DOHH2 (cell line): ENCODE data around the gene KCNC1.

Experiments
- H3F3A ChIP-seq: fragments of 200-600 bp; sonication (generic), shearing (Covaris generic); 2 replicates; pipeline ENCODE4 v1.6.0; 2016; ENCODE audit warnings: antibody characterized with exemption, mild to moderate bottlenecking; ENCODE audit not compliant: control insufficient read depth, insufficient read depth
- H3K27ac ChIP-seq: fragments of 200-600 bp; sonication (generic); 2 replicates; pipeline ENCODE4 v1.5.1; 2014; ENCODE audit warnings: low read depth, mild to moderate bottlenecking, low read length, moderate library complexity
- H3K27me3 ChIP-seq: fragments of 200-600 bp; sonication (generic); 2 replicates; pipeline ENCODE4 v1.6.1; 2014; ENCODE audit warnings: mild to moderate bottlenecking, low read length, mixed read lengths; ENCODE audit not compliant: control insufficient read depth
- H3K36me3 ChIP-seq: fragments of 200-600 bp; sonication (generic); 2 replicates; pipeline ENCODE4 v1.6.1; 2014; ENCODE audit warnings: mild to moderate bottlenecking, low read length, moderate library complexity, mixed read lengths; ENCODE audit not compliant: control insufficient read depth
- H3K4me1 ChIP-seq: fragments of 200-600 bp; sonication (generic); 2 replicates; pipeline ENCODE4 v1.6.1; 2014; ENCODE audit warnings: mild to moderate bottlenecking, low read length, mixed read lengths; ENCODE audit not compliant: control insufficient read depth
- H3K4me2 ChIP-seq: fragments of 200-600 bp; sonication (generic); 2 replicates; pipeline ENCODE4 v1.6.0; 2014; ENCODE audit warnings: mild to moderate bottlenecking, low read length, moderate library complexity
- H3K4me3 ChIP-seq: fragments of 200-600 bp; sonication (generic); 2 replicates; pipeline ENCODE4 v1.5.1; 2014; ENCODE audit warnings: mild to moderate bottlenecking, low read length, mixed read lengths
- H3K79me2 ChIP-seq: fragments of 200-600 bp; sonication (generic); 2 replicates; pipeline ENCODE4 v1.6.1; 2014; ENCODE audit warnings: mild to moderate bottlenecking, low read length, mixed read lengths; ENCODE audit not compliant: control insufficient read depth
- H3K9me2 ChIP-seq: fragments of 200-600 bp; sonication (generic); replicated peaks from 2 replicates; pipeline ENCODE4 v1.6.1; 2014; ENCODE audit warnings: mild to moderate bottlenecking, low read length, mixed read lengths; ENCODE audit not compliant: control insufficient read depth
- H3K9me3 ChIP-seq: fragments of 200-600 bp; sonication (generic); 2 replicates; pipeline ENCODE4 v1.6.1; 2014; ENCODE audit warnings: antibody characterized with exemption, low read length, mixed read lengths; ENCODE audit not compliant: control insufficient read depth, insufficient read depth
- H4K20me1 ChIP-seq: fragments of 200-600 bp; sonication (generic); 2 replicates; pipeline ENCODE4 v1.6.0; 2014; ENCODE audit warnings: low read depth, mild to moderate bottlenecking, antibody characterized with exemption, low read length, moderate library complexity; ENCODE audit not compliant: control insufficient read depth, insufficient read depth
- CTCF ChIP-seq: fragments of 200-600 bp; sonication (generic); IDR thresholded peaks from one replicate; pipeline ENCODE4 v1.5.1; 2014; ENCODE audit warnings: antibody characterized with exemption, mild to moderate bottlenecking, low read depth, low read length; ENCODE audit not compliant: poor library complexity, severe bottlenecking
- EZH2phosphoT487 ChIP-seq: fragments of 200-600 bp; sonication (generic); IDR thresholded peaks from 2 replicates; pipeline ENCODE4 v1.6.1; 2017; ENCODE audit warnings: borderline replicate concordance, mild to moderate bottlenecking, antibody characterized with exemption, low read length, moderate library complexity, mixed read lengths

Gene KCNC1

GRCh38 chr11:17735818-17736578, 1.4 kb downstream of the KCNC1 start:
- H3K79me2 ChIP-seq = no peaks in the 10 kb centered on the region
- no peaks in the 10 kb centered on the region for H3F3A ChIP-seq
- peaks cover 12% of the 10 kb centered on the region for H3K27me3 ChIP-seq
- H3K4me2 ChIP-seq = no peak overlapping the region
- H3K4me3 ChIP-seq = no peak overlapping the region
- no peaks in the 10 kb centered on the region for H3K9me3 ChIP-seq
- H3K36me3 ChIP-seq = no peaks in the 10 kb centered on the region
- TF ChIP-seq CTCF (no peak), EZH2phosphoT487 (no peak)
- H4K20me1 ChIP-seq = no peaks in the 10 kb centered on the region
- no peak overlapping the region for H3K27ac ChIP-seq
- H3K4me1 ChIP-seq = no peaks in the 10 kb centered on the region
- no peaks in the 10 kb centered on the region for H3K9me2 ChIP-seq

- Histone ChIP-seq H3K79me2 (no peaks in the 10 kb centered on the region), H3F3A (no peaks in the 10 kb centered on the region), H3K9me3 (no peaks in the 10 kb centered on the region), H3K27ac (no peak overlapping the region), H3K27me3 (peaks cover 12% of the 10 kb centered on the region), H3K36me3 (no peaks in the 10 kb centered on the region), H3K4me1 (no peaks in the 10 kb centered on the region), H3K4me3 (no peak overlapping the region), H3K9me2 (no peaks in the 10 kb centered on the region), H4K20me1 (no peaks in the 10 kb centered on the region), H3K4me2 (no peak overlapping the region)
- no peak for TF ChIP-seq EZH2phosphoT487
- no peak for TF ChIP-seq CTCF
These were observed 2.0 kb downstream of the KCNC1 start for GRCh38 chr11:17736579-17736893.

DNA sequence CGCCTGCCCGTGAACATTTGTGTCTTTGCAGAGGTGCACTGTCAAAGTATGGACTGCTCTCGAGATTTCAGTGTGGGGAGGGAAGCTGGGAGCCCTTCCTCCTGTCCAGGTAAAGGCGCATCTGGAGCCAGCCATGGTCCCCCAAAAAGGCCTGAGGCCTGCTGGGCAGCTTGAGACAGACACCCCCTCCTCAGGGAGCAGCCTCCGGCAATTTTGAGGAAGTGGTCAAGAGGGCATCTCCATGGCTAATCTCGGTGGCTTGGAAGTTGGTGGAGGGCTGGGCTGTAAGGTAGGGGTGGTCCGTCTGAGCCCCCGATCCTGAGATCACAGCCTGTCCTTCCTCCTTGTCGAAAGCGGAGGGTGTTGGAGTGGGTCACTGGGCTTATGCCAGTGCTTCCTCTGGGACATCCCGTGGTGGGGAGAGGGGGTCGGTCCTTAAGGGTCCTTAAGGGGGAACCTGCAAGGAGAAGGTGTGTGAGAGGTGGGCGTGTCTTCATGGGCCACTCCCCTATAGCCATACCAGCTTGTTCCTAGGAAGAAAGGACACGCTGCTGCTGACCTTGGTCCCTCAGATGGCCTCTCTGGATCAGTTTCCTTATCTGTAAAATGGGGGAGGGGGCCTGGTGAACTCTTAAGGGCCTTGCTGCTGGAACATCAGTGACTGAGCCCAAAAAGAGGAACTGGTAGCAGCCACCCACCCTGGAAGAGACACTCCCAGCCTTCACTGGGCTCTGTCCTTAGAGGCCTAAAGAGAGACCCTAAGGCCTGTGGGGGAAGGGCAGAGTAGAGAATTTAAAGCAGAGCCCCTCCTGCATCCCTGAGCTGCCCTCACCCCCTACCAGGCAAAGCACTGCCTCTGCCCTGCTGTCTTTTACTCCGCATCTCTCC, 2.6 kb downstream of the KCNC1 start:
- Histone ChIP-seq H3K79me2 (no peaks in the 10 kb centered on the region), H3K27ac (no peak overlapping the region), H3K4me2 (no peak overlapping the region), H3K9me3 (no peaks in the 10 kb centered on the region), H3K27me3 (peaks cover 12% of the 10 kb centered on the region), H3K4me1 (no peaks in the 10 kb centered on the region), H4K20me1 (no peaks in the 10 kb centered on the region), H3K9me2 (no peaks in the 10 kb centered on the region), H3K36me3 (no peaks in the 10 kb centered on the region), H3K4me3 (no peak overlapping the region), H3F3A (no peaks in the 10 kb centered on the region)
- TF ChIP-seq EZH2phosphoT487 (no peak), CTCF (no peak)
